Hepatocyte (in vitro differentiated cells): ENCODE results near the gene CAV2.

Experiments used
- CTCF ChIP-seq: fragments of 200-600 bp; sonication (generic); IDR thresholded peaks from 2 replicates; pipeline ENCODE4 v1.5.1; 2016; ENCODE audit warnings: antibody characterized with exemption, mild to moderate bottlenecking; ENCODE audit not compliant: poor library complexity
- EZH2 ChIP-seq: fragments of 200-600 bp; sonication (generic); IDR thresholded peaks from 2 replicates; pipeline ENCODE4 v1.6.1; 2016; ENCODE audit warnings: antibody characterized with exemption, mild to moderate bottlenecking, borderline replicate concordance
- EZH2phosphoT487 ChIP-seq: fragments of 200-600 bp; sonication (generic); IDR thresholded peaks from one replicate; pipeline ENCODE4 v1.6.1; 2018; ENCODE audit warnings: antibody characterized with exemption, mild to moderate bottlenecking, low read depth, moderate library complexity; ENCODE audit not compliant: unreplicated experiment, severe bottlenecking

DNA sequence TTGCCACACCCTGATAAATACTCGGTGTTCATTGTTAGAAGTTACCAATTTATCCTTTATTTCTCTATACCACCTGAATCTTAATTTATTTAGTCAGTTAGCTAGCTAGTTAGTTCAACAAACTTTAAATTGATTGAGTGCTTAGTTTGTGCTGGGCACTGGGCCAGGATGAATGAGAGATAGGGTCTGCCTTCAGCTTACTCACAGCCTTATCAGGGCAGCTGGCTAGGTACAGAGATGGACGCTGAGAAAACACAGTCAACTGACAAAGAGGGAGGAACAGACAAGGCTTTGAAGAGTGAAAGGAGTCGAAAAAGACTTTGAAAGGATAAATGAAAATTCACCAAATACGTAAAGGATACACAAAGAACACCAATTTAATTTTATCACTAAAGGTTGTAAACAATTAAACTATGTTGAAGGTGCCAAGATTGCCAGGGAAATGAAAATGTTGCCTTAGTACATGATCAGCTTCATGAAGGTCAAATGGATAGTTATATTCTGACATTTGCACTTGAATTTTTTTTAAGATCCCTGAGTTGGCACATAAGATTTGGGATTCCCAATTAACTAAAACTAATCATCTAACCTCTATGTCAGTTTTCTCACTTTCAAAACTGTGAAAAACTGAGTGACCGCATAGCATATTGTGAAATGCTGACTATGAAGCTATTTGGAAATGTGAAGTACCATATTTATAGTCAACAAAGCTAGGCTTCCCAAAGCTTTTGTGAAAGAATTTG is 2.1 kb downstream of the CAV2 start:
- TF ChIP-seq CTCF: no peak
- no peak for TF ChIP-seq EZH2phosphoT487
- no peak for TF ChIP-seq EZH2
